ENCODE results near the gene COG5. TPM values are rescaled to one million over a fixed set of nuclear protein-coding genes. Genes with fewer than 3 reads are reported as not detected.

The COG5 gene
- polyA plus RNA-seq, 1 of the 3 experiments (the other 2 are of a cell fraction), result 21.2 TPM

DNA sequence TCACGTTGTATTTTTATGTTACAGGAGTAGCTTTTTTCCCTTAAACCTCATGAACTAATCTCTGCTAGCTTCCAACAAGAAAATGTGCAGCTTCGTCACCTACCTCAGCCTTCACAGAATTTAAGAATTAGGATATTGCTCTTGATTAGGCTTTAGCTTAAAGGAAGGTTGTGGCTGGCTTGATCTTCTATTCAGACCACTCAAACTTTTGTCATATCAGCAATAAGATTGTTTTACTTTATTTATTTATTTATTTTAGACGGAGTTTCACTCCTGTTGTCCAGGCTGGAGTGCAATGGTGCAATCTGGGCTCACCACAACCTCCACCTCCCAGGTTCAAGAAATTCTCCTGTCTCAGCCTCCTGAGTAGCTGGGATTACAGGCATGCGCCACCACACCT is 219.4 kb downstream of the COG5 start:
- ChIA-PET CTCF (no interaction called here), POLR2A (no interaction called here)
- peaks cover 13% of the 10 kb centered on the region; the same call in 1 of the 2 replicates for H3K9me3 ChIP-seq
- H2AFZ ChIP-seq (ENCODE audit: low read depth), result no peak overlapping the region
- no peak for DNase-seq
- TF ChIP-seq RXRA (IDR thresholded peaks at IDR 0.05; ENCODE audit: borderline replicate concordance, low read depth), result no peak
- no peak for TF ChIP-seq JUND (IDR thresholded peaks at IDR 0.05)
- TF ChIP-seq, protein P1, sequence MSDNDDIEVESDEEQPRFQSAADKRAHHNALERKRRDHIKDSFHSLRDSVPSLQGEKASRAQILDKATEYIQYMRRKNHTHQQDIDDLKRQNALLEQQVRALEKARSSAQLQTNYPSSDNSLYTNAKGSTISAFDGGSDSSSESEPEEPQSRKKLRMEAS (IDR thresholded peaks at IDR 0.05; ENCODE audit: low read depth), result no peak
- TF ChIP-seq, protein P2, sequence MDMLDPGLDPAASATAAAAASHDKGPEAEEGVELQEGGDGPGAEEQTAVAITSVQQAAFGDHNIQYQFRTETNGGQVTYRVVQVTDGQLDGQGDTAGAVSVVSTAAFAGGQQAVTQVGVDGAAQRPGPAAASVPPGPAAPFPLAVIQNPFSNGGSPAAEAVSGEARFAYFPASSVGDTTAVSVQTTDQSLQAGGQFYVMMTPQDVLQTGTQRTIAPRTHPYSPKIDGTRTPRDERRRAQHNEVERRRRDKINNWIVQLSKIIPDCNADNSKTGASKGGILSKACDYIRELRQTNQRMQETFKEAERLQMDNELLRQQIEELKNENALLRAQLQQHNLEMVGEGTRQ (IDR thresholded peaks at IDR 0.05; ENCODE audit: borderline replicate concordance, low read depth, low read length), result no peak
- no peak for TF ChIP-seq RAD21 (IDR thresholded peaks at IDR 0.05; ENCODE audit: low read length)
- no peak for TF ChIP-seq SIN3A (IDR thresholded peaks at IDR 0.05; ENCODE audit: borderline replicate concordance, low read depth, low read length)
- TF ChIP-seq MEF2A (IDR thresholded peaks at IDR 0.05; ENCODE audit: borderline replicate concordance, low read depth), result no peak
- TF ChIP-seq, protein P3, sequence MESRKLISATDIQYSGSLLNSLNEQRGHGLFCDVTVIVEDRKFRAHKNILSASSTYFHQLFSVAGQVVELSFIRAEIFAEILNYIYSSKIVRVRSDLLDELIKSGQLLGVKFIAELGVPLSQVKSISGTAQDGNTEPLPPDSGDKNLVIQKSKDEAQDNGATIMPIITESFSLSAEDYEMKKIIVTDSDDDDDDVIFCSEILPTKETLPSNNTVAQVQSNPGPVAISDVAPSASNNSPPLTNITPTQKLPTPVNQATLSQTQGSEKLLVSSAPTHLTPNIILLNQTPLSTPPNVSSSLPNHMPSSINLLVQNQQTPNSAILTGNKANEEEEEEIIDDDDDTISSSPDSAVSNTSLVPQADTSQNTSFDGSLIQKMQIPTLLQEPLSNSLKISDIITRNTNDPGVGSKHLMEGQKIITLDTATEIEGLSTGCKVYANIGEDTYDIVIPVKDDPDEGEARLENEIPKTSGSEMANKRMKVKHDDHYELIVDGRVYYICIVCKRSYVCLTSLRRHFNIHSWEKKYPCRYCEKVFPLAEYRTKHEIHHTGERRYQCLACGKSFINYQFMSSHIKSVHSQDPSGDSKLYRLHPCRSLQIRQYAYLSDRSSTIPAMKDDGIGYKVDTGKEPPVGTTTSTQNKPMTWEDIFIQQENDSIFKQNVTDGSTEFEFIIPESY (IDR thresholded peaks at IDR 0.05; ENCODE audit: borderline replicate concordance, low read depth), result no peak
- TF ChIP-seq POLR2AphosphoS5 (IDR thresholded peaks at IDR 0.05; ENCODE audit: low read depth, low read length), result no peak
- TF ChIP-seq FOXM1 (IDR thresholded peaks at IDR 0.05; ENCODE audit: low read depth), result no peak
- H4K20me1 ChIP-seq (ENCODE audit: insufficient read depth), result no peaks in the 10 kb centered on the region
- H3K27me3 ChIP-seq (ENCODE audit: insufficient read depth), result no peaks in the 10 kb centered on the region
- 91% methylated on average over 4 of the region's 4 CpGs for WGBS (ENCODE audit: low lambda C conversion rate)
- H3K4me1 ChIP-seq (ENCODE audit: control insufficient read depth in 1 of 2, insufficient read depth in 2 of 2, low read depth in 1 of 2, low read length in 1 of 2), result no peaks in the 10 kb centered on the region
- no peak overlapping the region for H3K4me2 ChIP-seq
- no peak overlapping the region for H3K9ac ChIP-seq
- peaks cover 0 to 14% of the 10 kb centered on the region in 2 experiments for H3K36me3 ChIP-seq (replicated peaks in 1 of 2; ENCODE audit: control insufficient read depth in 1 of 2, insufficient read depth in 2 of 2, low read length in 1 of 2)
- H3F3A ChIP-seq (replicated peaks; ENCODE audit: insufficient read depth), result no peaks in the 10 kb centered on the region
- H3K79me2 ChIP-seq (ENCODE audit: insufficient read depth), result no peaks in the 10 kb centered on the region
- H3K27ac ChIP-seq (ENCODE audit: low read depth in 2 of 2, low read length in 1 of 2), result no peak overlapping the region
- no peaks in the 10 kb centered on the region for H3K9me2 ChIP-seq
- no peak overlapping the region for H3K4me3 ChIP-seq (ENCODE audit: low read depth in 2 of 2, low read length in 1 of 2)

DNA sequence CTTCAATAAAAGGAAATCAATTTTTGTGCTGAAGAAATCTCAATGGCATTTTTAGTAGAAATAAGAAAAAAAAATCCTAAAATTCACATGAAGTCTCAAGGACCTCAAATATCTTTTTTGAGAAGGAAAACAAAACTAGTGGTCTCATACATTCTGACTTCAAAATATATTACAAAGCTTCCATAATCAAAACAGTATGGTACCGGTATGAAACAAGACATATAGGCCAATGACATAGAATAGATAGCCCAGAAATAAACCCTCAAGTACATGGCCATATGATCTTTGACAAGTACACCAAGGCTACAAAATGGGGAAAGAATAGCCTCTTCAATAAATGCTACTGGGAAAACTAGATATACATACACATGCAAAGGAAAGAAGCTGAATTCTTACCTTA is 225.6 kb downstream of the COG5 start:
- no peaks in the 10 kb centered on the region for H3F3A ChIP-seq (replicated peaks; ENCODE audit: insufficient read depth)
- WGBS (ENCODE audit: low lambda C conversion rate), result 95% methylated on average over 1 of the region's 1 CpG
- CTCF ChIA-PET, result no interaction called here
- TF ChIP-seq EZH2phosphoT487 (IDR thresholded peaks at IDR 0.05; ENCODE audit: borderline replicate concordance, low read depth) (no peak), YY1 (IDR thresholded peaks at IDR 0.05; ENCODE audit: low read depth) (no peak), GATA2 (CRISPR knock-in tag; IDR thresholded peaks at IDR 0.05) (no peak), EP300 (IDR thresholded peaks at IDR 0.05; ENCODE audit: borderline replicate concordance in 1 of 2, low read depth in 1 of 2, low read length in 1 of 2) (no peak), FOSL2 (IDR thresholded peaks at IDR 0.05; ENCODE audit: borderline replicate concordance, low read depth) (no peak), MEF2A (IDR thresholded peaks at IDR 0.05; ENCODE audit: borderline replicate concordance, low read depth) (no peak), NRF1 (IDR thresholded peaks at IDR 0.05; ENCODE audit: low read depth, low read length) (no peak), MXI1 (IDR thresholded peaks at IDR 0.05; ENCODE audit: low read depth, low read length) (no peak), NFIC (IDR thresholded peaks at IDR 0.05; ENCODE audit: borderline replicate concordance) (no peak), RXRA (IDR thresholded peaks at IDR 0.05; ENCODE audit: borderline replicate concordance, low read depth) (no peak), JUND (IDR thresholded peaks at IDR 0.05) (no peak), FOXM1 (IDR thresholded peaks at IDR 0.05; ENCODE audit: low read depth) (no peak), RAD21 (IDR thresholded peaks at IDR 0.05; ENCODE audit: low read length) (no peak), ELF1 (IDR thresholded peaks at IDR 0.05) (no peak)
- TF ChIP-seq, protein P4, sequence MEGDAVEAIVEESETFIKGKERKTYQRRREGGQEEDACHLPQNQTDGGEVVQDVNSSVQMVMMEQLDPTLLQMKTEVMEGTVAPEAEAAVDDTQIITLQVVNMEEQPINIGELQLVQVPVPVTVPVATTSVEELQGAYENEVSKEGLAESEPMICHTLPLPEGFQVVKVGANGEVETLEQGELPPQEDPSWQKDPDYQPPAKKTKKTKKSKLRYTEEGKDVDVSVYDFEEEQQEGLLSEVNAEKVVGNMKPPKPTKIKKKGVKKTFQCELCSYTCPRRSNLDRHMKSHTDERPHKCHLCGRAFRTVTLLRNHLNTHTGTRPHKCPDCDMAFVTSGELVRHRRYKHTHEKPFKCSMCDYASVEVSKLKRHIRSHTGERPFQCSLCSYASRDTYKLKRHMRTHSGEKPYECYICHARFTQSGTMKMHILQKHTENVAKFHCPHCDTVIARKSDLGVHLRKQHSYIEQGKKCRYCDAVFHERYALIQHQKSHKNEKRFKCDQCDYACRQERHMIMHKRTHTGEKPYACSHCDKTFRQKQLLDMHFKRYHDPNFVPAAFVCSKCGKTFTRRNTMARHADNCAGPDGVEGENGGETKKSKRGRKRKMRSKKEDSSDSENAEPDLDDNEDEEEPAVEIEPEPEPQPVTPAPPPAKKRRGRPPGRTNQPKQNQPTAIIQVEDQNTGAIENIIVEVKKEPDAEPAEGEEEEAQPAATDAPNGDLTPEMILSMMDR (IDR thresholded peaks at IDR 0.05), result no peak
- TF ChIP-seq, protein P5, sequence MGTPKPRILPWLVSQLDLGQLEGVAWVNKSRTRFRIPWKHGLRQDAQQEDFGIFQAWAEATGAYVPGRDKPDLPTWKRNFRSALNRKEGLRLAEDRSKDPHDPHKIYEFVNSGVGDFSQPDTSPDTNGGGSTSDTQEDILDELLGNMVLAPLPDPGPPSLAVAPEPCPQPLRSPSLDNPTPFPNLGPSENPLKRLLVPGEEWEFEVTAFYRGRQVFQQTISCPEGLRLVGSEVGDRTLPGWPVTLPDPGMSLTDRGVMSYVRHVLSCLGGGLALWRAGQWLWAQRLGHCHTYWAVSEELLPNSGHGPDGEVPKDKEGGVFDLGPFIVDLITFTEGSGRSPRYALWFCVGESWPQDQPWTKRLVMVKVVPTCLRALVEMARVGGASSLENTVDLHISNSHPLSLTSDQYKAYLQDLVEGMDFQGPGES (IDR thresholded peaks at IDR 0.05; ENCODE audit: low read depth, low read length), result no peak
- TF ChIP-seq, protein P6, sequence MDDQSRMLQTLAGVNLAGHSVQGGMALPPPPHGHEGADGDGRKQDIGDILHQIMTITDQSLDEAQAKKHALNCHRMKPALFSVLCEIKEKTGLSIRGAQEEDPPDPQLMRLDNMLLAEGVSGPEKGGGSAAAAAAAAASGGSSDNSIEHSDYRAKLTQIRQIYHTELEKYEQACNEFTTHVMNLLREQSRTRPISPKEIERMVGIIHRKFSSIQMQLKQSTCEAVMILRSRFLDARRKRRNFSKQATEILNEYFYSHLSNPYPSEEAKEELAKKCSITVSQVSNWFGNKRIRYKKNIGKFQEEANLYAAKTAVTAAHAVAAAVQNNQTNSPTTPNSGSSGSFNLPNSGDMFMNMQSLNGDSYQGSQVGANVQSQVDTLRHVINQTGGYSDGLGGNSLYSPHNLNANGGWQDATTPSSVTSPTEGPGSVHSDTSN (IDR thresholded peaks at IDR 0.05), result no peak

More for the DNA sequence above, 225.6 kb downstream of the COG5 start:
- Histone ChIP-seq H3K27ac (ENCODE audit: low read depth in 2 of 2, low read length in 1 of 2) (no peak overlapping the region), H3K9me2 (no peaks in the 10 kb centered on the region), H2AFZ (ENCODE audit: low read depth) (no peak overlapping the region), H4K20me1 (ENCODE audit: insufficient read depth) (no peaks in the 10 kb centered on the region), H3K9ac (no peak overlapping the region), H3K27me3 (ENCODE audit: insufficient read depth) (no peaks in the 10 kb centered on the region), H3K4me1 (ENCODE audit: control insufficient read depth in 1 of 2, insufficient read depth in 2 of 2, low read depth in 1 of 2, low read length in 1 of 2) (no peaks in the 10 kb centered on the region), H3K79me2 (ENCODE audit: insufficient read depth) (0 out of 2 replicates have a peak, but pooled peaks cover 5% of the 10 kb centered on the region), H3K9me3 (peaks cover 18% of the 10 kb centered on the region), H3K36me3 (replicated peaks in 1 of 2; ENCODE audit: control insufficient read depth in 1 of 2, insufficient read depth in 2 of 2, low read length in 1 of 2) (peaks cover 0 to 17% of the 10 kb centered on the region in 2 experiments), H3K4me2 (no peak overlapping the region), H3K4me3 (ENCODE audit: low read depth in 2 of 2, low read length in 1 of 2) (no peak overlapping the region)
- no peak for DNase-seq
- POLR2A ChIA-PET, result no interaction called here

All from SK-N-SH (cell line).